ENCODE data around the gene PPP1R9A. TPM values are rescaled to one million over a fixed set of nuclear protein-coding genes. Genes with fewer than 3 reads are reported as not detected.

PPP1R9A gene
- total RNA-seq, 1 experiment from 2014 or later, result 5.9 TPM

DNA sequence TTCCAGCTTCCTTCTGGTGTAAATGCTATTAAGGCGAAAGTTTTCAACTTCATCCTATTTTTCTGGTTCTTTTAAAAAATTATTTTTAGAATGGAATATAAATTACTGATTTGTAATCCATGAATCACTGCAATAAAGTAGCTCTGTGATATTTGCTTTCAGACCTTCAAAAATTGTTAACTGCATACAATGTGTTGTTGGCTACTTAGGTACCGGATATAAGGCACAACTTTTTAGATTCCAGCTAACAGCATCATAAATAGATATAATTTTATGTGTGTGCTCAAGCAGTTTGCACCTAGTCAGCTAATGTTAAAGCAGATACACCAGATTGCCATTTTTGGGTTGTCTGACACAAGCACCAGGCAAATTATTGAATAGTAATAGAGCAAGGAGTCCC, 358.2 kb downstream of the PPP1R9A start:
- Histone ChIP-seq H3K79me2 (ENCODE audit: low read length) (no peaks in the 10 kb centered on the region), H3K27me3 (ENCODE audit: low read length) (no peaks in the 10 kb centered on the region), H3K36me3 (ENCODE audit: low read depth, low read length) (no peaks in the 10 kb centered on the region), H3K4me2 (ENCODE audit: low read length) (peak overlapping the region; percentile 63), H3K9me2 (replicated peaks; ENCODE audit: low read length) (no peaks in the 10 kb centered on the region), H3K9me3 (ENCODE audit: low read length) (no peaks in the 10 kb centered on the region), H3K4me1 (ENCODE audit: insufficient read depth, low read length) (peaks cover 39% of the 10 kb centered on the region), H3K4me3 (ENCODE audit: low read length) (no peak overlapping the region), H4K20me1 (ENCODE audit: low read length) (no peaks in the 10 kb centered on the region), H3F3A (ENCODE audit: low read length, unreplicated experiment) (no peaks in the 10 kb centered on the region), H2AFZ (ENCODE audit: low read length) (no peak overlapping the region), H3K9ac (ENCODE audit: low read length) (peak overlapping the region; percentile 70), H3K27ac (ENCODE audit: low read length) (peak overlapping the region; percentile 85)
- intact Hi-C loops (cut with micrococcal nuclease), result loop anchor here (2.0 kb wide), 2 partner anchors 169 to 211 kb away; partner anchors contain the start of gene PON2
- CTCF ChIA-PET, result interaction anchor here (0.7 to 1.5 kb wide), 2 partner anchors 19 to 291 kb away, joined by 3 to 9 read pairs; no protein-coding TSS in a partner anchor
- TF ChIP-seq EZH2phosphoT487 (IDR thresholded peaks at IDR 0.05; ENCODE audit: borderline replicate concordance, low read length) (no peak), EZH2 (IDR thresholded peaks at IDR 0.05; ENCODE audit: low read length, unreplicated experiment) (no peak)
- TF ChIP-seq, protein P1, sequence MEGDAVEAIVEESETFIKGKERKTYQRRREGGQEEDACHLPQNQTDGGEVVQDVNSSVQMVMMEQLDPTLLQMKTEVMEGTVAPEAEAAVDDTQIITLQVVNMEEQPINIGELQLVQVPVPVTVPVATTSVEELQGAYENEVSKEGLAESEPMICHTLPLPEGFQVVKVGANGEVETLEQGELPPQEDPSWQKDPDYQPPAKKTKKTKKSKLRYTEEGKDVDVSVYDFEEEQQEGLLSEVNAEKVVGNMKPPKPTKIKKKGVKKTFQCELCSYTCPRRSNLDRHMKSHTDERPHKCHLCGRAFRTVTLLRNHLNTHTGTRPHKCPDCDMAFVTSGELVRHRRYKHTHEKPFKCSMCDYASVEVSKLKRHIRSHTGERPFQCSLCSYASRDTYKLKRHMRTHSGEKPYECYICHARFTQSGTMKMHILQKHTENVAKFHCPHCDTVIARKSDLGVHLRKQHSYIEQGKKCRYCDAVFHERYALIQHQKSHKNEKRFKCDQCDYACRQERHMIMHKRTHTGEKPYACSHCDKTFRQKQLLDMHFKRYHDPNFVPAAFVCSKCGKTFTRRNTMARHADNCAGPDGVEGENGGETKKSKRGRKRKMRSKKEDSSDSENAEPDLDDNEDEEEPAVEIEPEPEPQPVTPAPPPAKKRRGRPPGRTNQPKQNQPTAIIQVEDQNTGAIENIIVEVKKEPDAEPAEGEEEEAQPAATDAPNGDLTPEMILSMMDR (conservative IDR thresholded peaks at IDR 0.05; ENCODE audit: low read depth, low read length), result no peak
- DNase-seq (peak; percentile 57), ATAC-seq (peak; percentile 82)
- no TSS peak for BruUV-seq (replicated peaks)
- POLR2A ChIA-PET (ENCODE audit: unreplicated experiment), result interaction anchor here (0.8 kb wide), 1 partner anchor 279 kb away, joined by 3 read pairs; no protein-coding TSS in a partner anchor

DNA sequence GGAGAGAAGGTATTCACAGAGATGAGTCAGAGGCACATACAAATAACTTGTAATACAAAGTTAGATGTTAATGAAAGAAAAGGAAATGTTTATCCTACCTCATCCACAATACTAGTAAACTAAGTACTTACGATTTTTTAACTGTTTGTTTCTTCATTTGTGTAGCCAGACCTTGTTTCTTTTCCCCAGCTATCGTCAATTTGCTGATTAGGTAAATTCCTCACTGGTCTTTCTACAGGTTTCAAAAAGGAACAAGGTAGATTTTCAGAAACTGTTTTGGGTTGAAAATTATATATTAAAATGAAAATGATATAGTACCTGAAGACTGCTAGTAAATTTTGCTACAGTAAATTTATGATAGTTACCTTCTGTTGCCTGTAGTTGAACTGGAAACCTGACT, 360.4 kb downstream of the PPP1R9A start:
- H3K4me3 ChIP-seq (ENCODE audit: low read length), result no peak overlapping the region
- ATAC-seq (peak; percentile 36), DNase-seq (peak; percentile 36)
- peak overlapping the region; percentile 49 for H3K4me2 ChIP-seq (ENCODE audit: low read length)
- H3K36me3 ChIP-seq (ENCODE audit: low read depth, low read length), result no peaks in the 10 kb centered on the region
- no peaks in the 10 kb centered on the region for H3F3A ChIP-seq (ENCODE audit: low read length, unreplicated experiment)
- ChIA-PET POLR2A (ENCODE audit: unreplicated experiment) (no interaction called here), CTCF (no interaction called here)
- no peaks in the 10 kb centered on the region for H3K9me3 ChIP-seq (ENCODE audit: low read length)
- peaks cover 44% of the 10 kb centered on the region for H3K4me1 ChIP-seq (ENCODE audit: insufficient read depth, low read length)
- no TSS peak for BruUV-seq (replicated peaks)
- H3K27ac ChIP-seq (ENCODE audit: low read length), result peak overlapping the region; percentile 17
- no peak overlapping the region for H3K9ac ChIP-seq (ENCODE audit: low read length)
- TF ChIP-seq, protein P1 (conservative IDR thresholded peaks at IDR 0.05; ENCODE audit: low read depth, low read length), result no peak
- TF ChIP-seq EZH2phosphoT487 (IDR thresholded peaks at IDR 0.05; ENCODE audit: borderline replicate concordance, low read length), result no peak
- TF ChIP-seq EZH2 (IDR thresholded peaks at IDR 0.05; ENCODE audit: low read length, unreplicated experiment), result no peak
- intact Hi-C loops (cut with micrococcal nuclease), result no loop called here
- no peak overlapping the region for H2AFZ ChIP-seq (ENCODE audit: low read length)
- H3K27me3 ChIP-seq (ENCODE audit: low read length), result no peaks in the 10 kb centered on the region
- no peaks in the 10 kb centered on the region for H3K79me2 ChIP-seq (ENCODE audit: low read length)
- no peaks in the 10 kb centered on the region for H4K20me1 ChIP-seq (ENCODE audit: low read length)
- no peaks in the 10 kb centered on the region for H3K9me2 ChIP-seq (replicated peaks; ENCODE audit: low read length)

DNA sequence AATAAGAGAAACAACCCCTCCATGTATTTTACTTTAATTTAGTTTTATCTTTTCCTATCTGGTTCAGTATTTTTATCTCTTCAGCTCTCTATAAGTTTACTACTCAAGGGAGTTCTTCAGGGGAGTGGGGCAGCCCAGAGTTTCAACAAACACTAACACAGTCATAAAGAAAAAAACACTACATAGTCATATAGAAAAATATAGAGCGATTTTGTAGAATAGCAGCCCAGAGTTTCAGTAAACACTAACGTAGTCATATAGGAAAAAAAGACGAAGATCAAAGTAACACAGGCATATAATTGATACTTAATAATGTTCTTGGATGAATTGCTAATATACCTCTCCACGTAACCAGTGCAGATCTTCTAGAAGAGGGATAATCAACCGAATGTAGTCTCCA, 362.2 kb downstream of the PPP1R9A start:
- ATAC-seq (no peak), DNase-seq (no peak)
- intact Hi-C loops (cut with micrococcal nuclease), result no loop called here
- Histone ChIP-seq H3K9me3 (ENCODE audit: low read length) (no peaks in the 10 kb centered on the region), H3K9me2 (replicated peaks; ENCODE audit: low read length) (no peaks in the 10 kb centered on the region), H3K4me3 (ENCODE audit: low read length) (no peak overlapping the region), H4K20me1 (ENCODE audit: low read length) (no peaks in the 10 kb centered on the region), H3K79me2 (ENCODE audit: low read length) (no peaks in the 10 kb centered on the region), H2AFZ (ENCODE audit: low read length) (no peak overlapping the region), H3K36me3 (ENCODE audit: low read depth, low read length) (no peaks in the 10 kb centered on the region), H3K27ac (ENCODE audit: low read length) (no peak overlapping the region), H3K27me3 (ENCODE audit: low read length) (no peaks in the 10 kb centered on the region), H3K4me1 (ENCODE audit: insufficient read depth, low read length) (peaks cover 35% of the 10 kb centered on the region), H3F3A (ENCODE audit: low read length, unreplicated experiment) (no peaks in the 10 kb centered on the region), H3K4me2 (ENCODE audit: low read length) (no peak overlapping the region), H3K9ac (ENCODE audit: low read length) (no peak overlapping the region)
- CTCF ChIA-PET, result no interaction called here
- TF ChIP-seq, protein P1 (conservative IDR thresholded peaks at IDR 0.05; ENCODE audit: low read depth, low read length), result no peak
- TF ChIP-seq EZH2 (IDR thresholded peaks at IDR 0.05; ENCODE audit: low read length, unreplicated experiment), result no peak
- TF ChIP-seq EZH2phosphoT487 (IDR thresholded peaks at IDR 0.05; ENCODE audit: borderline replicate concordance, low read length), result no peak
- POLR2A ChIA-PET (ENCODE audit: unreplicated experiment), result no interaction called here
- no TSS peak for BruUV-seq (replicated peaks)

All from PC-3 (cell line).